ENCODE results near the gene SF1.
A peak's percentile ranks its signal among the peaks of the same experiment; 100 is the strongest.
"Not testable (repeated sequence)": the region's sequence is repeated elsewhere in the genome, so short reads cannot be mapped to it uniquely, and the experiment has no call there.

The SF1 gene, protein sequence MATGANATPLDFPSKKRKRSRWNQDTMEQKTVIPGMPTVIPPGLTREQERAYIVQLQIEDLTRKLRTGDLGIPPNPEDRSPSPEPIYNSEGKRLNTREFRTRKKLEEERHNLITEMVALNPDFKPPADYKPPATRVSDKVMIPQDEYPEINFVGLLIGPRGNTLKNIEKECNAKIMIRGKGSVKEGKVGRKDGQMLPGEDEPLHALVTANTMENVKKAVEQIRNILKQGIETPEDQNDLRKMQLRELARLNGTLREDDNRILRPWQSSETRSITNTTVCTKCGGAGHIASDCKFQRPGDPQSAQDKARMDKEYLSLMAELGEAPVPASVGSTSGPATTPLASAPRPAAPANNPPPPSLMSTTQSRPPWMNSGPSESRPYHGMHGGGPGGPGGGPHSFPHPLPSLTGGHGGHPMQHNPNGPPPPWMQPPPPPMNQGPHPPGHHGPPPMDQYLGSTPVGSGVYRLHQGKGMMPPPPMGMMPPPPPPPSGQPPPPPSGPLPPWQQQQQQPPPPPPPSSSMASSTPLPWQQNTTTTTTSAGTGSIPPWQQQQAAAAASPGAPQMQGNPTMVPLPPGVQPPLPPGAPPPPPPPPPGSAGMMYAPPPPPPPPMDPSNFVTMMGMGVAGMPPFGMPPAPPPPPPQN

DNA sequence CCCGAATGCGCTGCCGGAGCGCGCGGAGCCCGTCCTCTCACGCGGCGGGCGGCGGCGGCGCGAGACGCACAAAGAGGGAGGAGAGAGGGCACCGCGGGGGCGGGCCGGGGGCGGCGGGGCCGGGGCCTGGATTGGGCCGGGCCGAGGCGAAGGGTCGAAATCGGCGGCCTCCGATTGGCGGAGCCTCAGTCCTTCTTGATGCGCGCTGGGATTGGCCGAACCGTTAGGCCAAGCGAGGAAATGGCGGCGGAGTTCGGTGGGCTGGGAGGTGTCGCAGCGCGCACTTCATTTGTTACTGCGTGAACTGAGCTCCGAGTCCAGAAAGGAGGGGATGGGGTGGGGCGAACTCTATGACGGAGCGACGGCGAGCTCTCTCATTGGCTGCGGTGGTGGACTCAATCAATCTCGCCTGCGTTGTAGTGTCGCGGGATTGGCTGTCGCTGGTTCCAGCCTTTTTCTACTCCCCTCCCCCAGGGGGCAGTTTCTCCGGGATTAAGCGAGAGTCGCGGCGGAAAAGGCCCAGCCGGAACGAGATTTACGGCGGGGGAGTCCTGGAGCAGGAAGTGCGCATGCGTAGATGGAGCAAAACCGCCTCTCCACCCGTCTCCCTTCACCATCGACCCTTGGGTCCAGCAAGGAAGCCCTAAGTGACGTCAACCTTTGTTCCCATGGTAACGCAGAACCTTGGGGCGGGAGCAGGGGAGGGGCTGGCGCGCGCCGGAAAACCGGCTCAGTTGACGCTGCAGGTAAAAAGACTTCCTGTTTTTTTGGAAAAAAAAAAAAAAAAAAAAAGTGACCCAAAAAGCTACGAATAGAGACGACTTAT is at the start of gene SF1:
TSS of gene SF1 (minus strand) at position 70 of the 826 bp plus-strand sequence. CDS start 150 bp downstream, outside the sequence.
- peak; percentile 100 for DNase-seq (ENCODE audit: low read depth)
- peak within 1 kb of the TSS; percentile 91 for H3K4me3 ChIP-seq (ENCODE audit: low read depth, low read length)
- TF ChIP-seq, protein P1, sequence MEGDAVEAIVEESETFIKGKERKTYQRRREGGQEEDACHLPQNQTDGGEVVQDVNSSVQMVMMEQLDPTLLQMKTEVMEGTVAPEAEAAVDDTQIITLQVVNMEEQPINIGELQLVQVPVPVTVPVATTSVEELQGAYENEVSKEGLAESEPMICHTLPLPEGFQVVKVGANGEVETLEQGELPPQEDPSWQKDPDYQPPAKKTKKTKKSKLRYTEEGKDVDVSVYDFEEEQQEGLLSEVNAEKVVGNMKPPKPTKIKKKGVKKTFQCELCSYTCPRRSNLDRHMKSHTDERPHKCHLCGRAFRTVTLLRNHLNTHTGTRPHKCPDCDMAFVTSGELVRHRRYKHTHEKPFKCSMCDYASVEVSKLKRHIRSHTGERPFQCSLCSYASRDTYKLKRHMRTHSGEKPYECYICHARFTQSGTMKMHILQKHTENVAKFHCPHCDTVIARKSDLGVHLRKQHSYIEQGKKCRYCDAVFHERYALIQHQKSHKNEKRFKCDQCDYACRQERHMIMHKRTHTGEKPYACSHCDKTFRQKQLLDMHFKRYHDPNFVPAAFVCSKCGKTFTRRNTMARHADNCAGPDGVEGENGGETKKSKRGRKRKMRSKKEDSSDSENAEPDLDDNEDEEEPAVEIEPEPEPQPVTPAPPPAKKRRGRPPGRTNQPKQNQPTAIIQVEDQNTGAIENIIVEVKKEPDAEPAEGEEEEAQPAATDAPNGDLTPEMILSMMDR (conservative IDR thresholded peaks at IDR 0.05; ENCODE audit: low read depth, low read length): peak; percentile 14

DNA sequence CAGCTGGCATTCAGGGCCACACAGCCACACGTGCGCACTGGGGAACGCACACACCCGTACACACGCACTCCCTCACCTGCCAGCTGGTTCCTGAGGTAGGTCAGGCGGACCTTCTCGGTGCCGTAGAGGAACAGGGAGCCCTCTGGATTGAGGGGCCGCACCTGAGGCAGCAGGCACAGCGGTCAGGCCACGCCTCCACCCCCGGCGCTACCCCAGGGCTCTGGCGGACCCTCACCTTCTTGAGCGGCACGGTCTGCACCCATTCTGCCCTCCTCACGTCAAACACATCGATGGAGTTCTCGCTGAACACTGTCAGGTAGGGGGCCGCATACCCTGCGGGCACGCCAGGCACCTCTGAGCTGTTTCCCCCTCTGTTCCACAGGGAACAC is 49.1 kb upstream of the SF1 start:
- H3K4me3 ChIP-seq (ENCODE audit: low read depth, low read length): no peak overlapping the region
- TF ChIP-seq, protein P1 (conservative IDR thresholded peaks at IDR 0.05; ENCODE audit: low read depth, low read length): no peak
- no peak for DNase-seq (ENCODE audit: low read depth)

DNA sequence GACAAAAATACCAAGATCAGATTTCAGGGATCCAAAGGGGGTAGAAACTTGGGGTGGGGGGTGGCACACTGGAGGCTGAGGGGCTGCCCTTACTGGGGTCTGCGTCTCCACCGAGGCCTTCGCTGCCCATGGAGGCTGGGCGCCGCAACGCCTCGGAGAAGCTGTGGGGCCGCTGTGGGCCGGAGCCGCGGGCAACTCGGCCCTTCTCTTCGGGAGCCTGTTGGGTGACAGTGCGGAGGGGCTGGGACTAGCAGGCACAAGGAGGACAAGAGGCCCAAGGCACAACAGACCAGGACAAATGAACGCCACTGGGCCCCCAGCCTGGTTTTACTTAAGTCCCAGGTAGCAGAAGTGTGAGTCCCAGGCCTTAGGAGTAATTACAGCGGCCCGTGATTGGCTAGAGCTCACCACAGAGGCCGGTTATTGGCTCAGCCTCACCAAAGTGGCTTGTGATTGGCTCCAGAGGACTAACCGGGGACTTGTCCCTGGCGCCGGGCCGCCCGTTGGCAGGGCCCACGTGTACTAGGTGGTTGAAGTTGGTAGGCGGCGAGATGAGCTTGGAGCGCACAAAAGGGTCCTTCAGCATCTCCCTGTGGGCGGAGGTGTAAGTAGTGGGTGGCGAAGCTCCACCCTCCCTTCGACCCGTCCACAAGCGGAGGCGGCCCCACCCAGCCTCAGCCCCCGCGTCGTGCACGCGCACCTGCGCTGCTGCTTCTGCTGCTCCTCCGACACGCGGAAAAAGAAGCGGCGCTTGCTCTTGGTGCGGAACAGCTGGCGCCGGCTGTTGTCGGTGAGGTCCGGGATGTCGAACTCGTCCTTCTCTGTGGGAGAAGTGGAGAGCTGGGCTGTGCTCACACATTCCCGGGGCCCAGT is 48.5 kb upstream of the SF1 start:
- no peak overlapping the region for H3K4me3 ChIP-seq (ENCODE audit: low read depth, low read length)
- TF ChIP-seq, protein P1 (conservative IDR thresholded peaks at IDR 0.05; ENCODE audit: low read depth, low read length): no peak
- DNase-seq (ENCODE audit: low read depth): no peak

DNA sequence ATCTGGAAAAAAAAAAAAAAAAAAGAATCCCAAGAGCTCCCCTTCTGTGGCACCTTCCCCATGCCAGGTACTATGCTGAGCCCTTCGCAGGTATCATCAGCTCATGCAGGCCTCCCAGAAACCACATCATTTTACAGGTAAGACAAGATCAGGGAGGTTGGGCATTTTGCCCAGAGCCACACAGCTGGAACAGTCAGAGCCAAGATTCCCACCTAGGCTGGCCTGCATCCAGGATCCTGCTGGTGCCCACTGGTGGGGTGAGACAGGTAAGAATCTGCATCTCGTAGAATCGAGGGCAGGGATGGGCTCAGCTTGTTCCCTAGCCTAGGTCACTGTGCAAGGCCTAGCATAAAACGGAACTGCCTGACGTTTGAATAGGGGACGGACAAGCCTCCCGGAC is 47.7 kb upstream of the SF1 start:
- TF ChIP-seq, protein P1 (conservative IDR thresholded peaks at IDR 0.05; ENCODE audit: low read depth, low read length): no peak
- H3K4me3 ChIP-seq (ENCODE audit: low read depth, low read length): no peak overlapping the region
- DNase-seq (ENCODE audit: low read depth): no peak

DNA sequence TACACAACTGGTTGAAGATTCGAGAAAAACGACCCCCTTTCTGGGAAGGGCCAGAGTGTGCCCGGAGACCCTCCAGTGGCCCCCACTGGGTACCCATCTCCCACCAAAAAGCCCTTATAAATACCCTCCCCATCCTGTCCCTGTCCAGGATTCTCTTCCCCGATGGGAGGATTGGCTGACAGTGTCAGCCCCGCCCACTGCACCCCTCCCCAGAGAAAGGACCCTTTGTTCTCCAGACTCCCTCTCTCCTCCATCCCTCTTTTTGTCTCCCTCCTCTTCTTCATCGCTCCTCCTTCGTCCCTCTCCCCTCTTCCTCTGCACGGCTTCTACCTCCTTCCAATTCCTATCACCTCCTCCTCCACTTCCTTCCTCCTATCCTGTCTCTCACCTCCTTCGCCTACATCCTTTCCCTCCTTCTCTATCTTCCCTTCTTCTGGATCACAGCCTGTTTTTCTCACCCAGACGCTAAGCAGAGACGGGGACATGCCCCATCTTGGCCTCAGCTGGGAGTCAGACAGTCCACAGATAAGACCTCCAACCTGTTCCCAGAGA is 45.3 kb upstream of the SF1 start:
- no peak for DNase-seq (ENCODE audit: low read depth)
- TF ChIP-seq, protein P1 (conservative IDR thresholded peaks at IDR 0.05; ENCODE audit: low read depth, low read length): no peak
- no peak overlapping the region for H3K4me3 ChIP-seq (ENCODE audit: low read depth, low read length)

DNA sequence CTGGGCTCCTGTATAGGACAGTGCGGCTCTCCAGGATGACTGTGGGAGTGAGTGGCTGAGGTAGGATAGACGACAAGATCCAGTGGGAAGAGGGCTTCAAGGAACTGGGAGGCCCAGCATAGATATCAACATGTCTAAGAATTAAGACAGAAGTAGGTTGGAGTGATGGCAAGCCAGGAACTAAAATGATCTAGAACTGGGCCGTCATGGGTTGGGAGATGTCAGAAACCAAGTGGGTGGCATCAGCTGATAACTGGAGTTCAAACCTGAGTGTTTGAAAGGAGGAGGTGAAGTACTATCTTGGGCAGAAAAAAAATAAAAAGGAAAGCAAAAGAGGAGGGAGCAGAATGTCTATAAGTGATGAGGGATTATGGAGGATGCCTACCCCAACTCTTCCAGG is 39.1 kb upstream of the SF1 start:
- DNase-seq (ENCODE audit: low read depth): no peak
- TF ChIP-seq, protein P1 (conservative IDR thresholded peaks at IDR 0.05; ENCODE audit: low read depth, low read length): no peak
- H3K4me3 ChIP-seq (ENCODE audit: low read depth, low read length): no peak overlapping the region

DNA sequence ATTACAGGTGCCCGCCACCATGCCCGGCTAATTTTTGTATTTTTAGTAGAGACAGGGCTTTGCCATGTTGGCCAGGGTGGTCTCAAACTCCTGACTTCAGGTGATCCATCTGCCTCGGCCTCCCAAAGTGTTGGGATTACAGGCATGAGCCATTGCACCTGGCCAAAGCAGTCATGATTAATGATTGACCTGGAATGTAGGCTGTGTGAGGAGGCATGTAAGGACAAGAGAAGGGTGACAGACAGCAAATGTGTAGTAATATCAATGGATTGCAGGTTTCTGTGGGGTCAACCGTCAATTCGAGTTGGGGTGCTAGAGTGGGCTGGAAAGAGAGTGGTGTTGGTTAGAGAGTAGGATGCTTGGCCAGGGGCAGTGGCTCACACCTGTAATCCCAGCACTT is 37.1 kb upstream of the SF1 start:
- DNase-seq (ENCODE audit: low read depth); H3K4me3 ChIP-seq (ENCODE audit: low read depth, low read length): not testable (repeated sequence)
